Epithelial cell of esophagus (primary cell): ENCODE measurements around the gene MED19.
A peak's percentile ranks its signal among the peaks of the same experiment; 100 is the strongest.

ENCODE experiments used
- DNase-seq: peaks from one replicate; pipeline ENCODE4 v3.0.0; 2010; ENCODE audit warnings: low read depth
- H3K4me3 ChIP-seq: 2 replicates; pipeline ENCODE4 v1.5.1; 2011; ENCODE audit warnings: mild to moderate bottlenecking, low read length, control low read depth
- CTCF ChIP-seq: IDR thresholded peaks from 2 replicates; pipeline ENCODE4 v1.5.1; 2011; ENCODE audit warnings: low read depth, mild to moderate bottlenecking, low read length, control low read depth, inconsistent platforms; ENCODE audit not compliant: insufficient read depth; ENCODE audit errors: missing control alignments

Gene MED19

GRCh38 chr11:57679396-57679795, 32.6 kb downstream of the MED19 start:
- DNase-seq, result peak; percentile 95
- no peak overlapping the region for H3K4me3 ChIP-seq
- TF ChIP-seq CTCF, result no peak

GRCh38 chr11:57675176-57675941, 36.7 kb downstream of the MED19 start:
- TF ChIP-seq CTCF, result no peak
- DNase-seq, result peak; percentile 71
- peak overlapping the region; percentile 19 for H3K4me3 ChIP-seq

GRCh38 chr11:57674251-57674650, 37.8 kb downstream of the MED19 start:
- no peak overlapping the region for H3K4me3 ChIP-seq
- DNase-seq, result peak; percentile 27
- TF ChIP-seq CTCF, result no peak

GRCh38 chr11:57668434-57668782, 43.6 kb downstream of the MED19 start:
- TF ChIP-seq CTCF, result no peak
- DNase-seq, result peak; percentile 38
- H3K4me3 ChIP-seq, result peak overlapping the region; percentile 86

GRCh38 chr11:57667736-57668433, 44.1 kb downstream of the MED19 start, which contains the start of gene ZDHHC5:
Gene ZDHHC5 (plus strand): TSS chr11:57668114. CDS start chr11:57673091, 4,977 bp downstream.
- H3K4me3 ChIP-seq, result peak within 1 kb of the TSS; percentile 86
- no peak for TF ChIP-seq CTCF
- peak; percentile 100 for DNase-seq

- no peak for TF ChIP-seq CTCF
- H3K4me3 ChIP-seq, result peak overlapping the region; percentile 86
- peak; percentile 99 for DNase-seq
These were observed 44.8 kb downstream of the MED19 start for GRCh38 chr11:57667117-57667735.
